Measurements from ENCODE around the gene RASGRF2.

RASGRF2 gene

GRCh38 chr5:81195335-81195929 lies 235.3 kb downstream of the RASGRF2 start:
- DNase-seq (ENCODE audit: low read depth) = no peak
- H3K4me3 ChIP-seq (ENCODE audit: control insufficient read depth, low read depth, low read length) = no peak overlapping the region
- no peak for TF ChIP-seq CTCF (IDR thresholded peaks at IDR 0.05; ENCODE audit: control insufficient read depth, insufficient read depth, low read depth, low read length, missing control alignments)

GRCh38 chr5:81202655-81203054 lies 242.5 kb downstream of the RASGRF2 start:
- TF ChIP-seq CTCF (IDR thresholded peaks at IDR 0.05; ENCODE audit: control insufficient read depth, insufficient read depth, low read depth, low read length, missing control alignments) = no peak
- H3K4me3 ChIP-seq (ENCODE audit: control insufficient read depth, low read depth, low read length) = no peak overlapping the region
- no peak for DNase-seq (ENCODE audit: low read depth)

- no peak for DNase-seq (ENCODE audit: low read depth)
- H3K4me3 ChIP-seq (ENCODE audit: control insufficient read depth, low read depth, low read length) = no peak overlapping the region
- no peak for TF ChIP-seq CTCF (IDR thresholded peaks at IDR 0.05; ENCODE audit: control insufficient read depth, insufficient read depth, low read depth, low read length, missing control alignments)
These were observed 243.6 kb downstream of the RASGRF2 start for GRCh38 chr5:81203729-81204128.

- TF ChIP-seq CTCF (IDR thresholded peaks at IDR 0.05; ENCODE audit: control insufficient read depth, insufficient read depth, low read depth, low read length, missing control alignments) = no peak
- no peak overlapping the region for H3K4me3 ChIP-seq (ENCODE audit: control insufficient read depth, low read depth, low read length)
- DNase-seq (ENCODE audit: low read depth) = no peak
These were observed 244.0 kb downstream of the RASGRF2 start for GRCh38 chr5:81204205-81204604.

GRCh38 chr5:81205058-81205457 lies 244.9 kb downstream of the RASGRF2 start:
- no peak for DNase-seq (ENCODE audit: low read depth)
- no peak for TF ChIP-seq CTCF (IDR thresholded peaks at IDR 0.05; ENCODE audit: control insufficient read depth, insufficient read depth, low read depth, low read length, missing control alignments)
- H3K4me3 ChIP-seq (ENCODE audit: control insufficient read depth, low read depth, low read length) = no peak overlapping the region

- no peak overlapping the region for H3K4me3 ChIP-seq (ENCODE audit: control insufficient read depth, low read depth, low read length)
- no peak for DNase-seq (ENCODE audit: low read depth)
- TF ChIP-seq CTCF (IDR thresholded peaks at IDR 0.05; ENCODE audit: control insufficient read depth, insufficient read depth, low read depth, low read length, missing control alignments) = peak; percentile 27
These were observed 246.8 kb downstream of the RASGRF2 start for GRCh38 chr5:81207009-81207408.

- no peak for DNase-seq (ENCODE audit: low read depth)
- no peak overlapping the region for H3K4me3 ChIP-seq (ENCODE audit: control insufficient read depth, low read depth, low read length)
- TF ChIP-seq CTCF (IDR thresholded peaks at IDR 0.05; ENCODE audit: control insufficient read depth, insufficient read depth, low read depth, low read length, missing control alignments) = no peak
These were observed 248.7 kb downstream of the RASGRF2 start for GRCh38 chr5:81208904-81209303.
